Right renal cortex interstitium (tissue), 3 donors: ENCODE measurements around the gene PILRB. TPM values are rescaled to one million over a fixed set of nuclear protein-coding genes. Genes with fewer than 3 reads are reported as not detected.
"Not testable (repeated sequence)": the region's sequence is repeated elsewhere in the genome, so short reads cannot be mapped to it uniquely, and the experiment has no call there.

Experiments used
- DNase-seq, 3 donors: peaks; one replicate each; pipeline ENCODE4 v3.0.0-alpha.2; 2013; ENCODE audit warnings: low read depth in 3 of 3, low spot score in 2 of 3
- polyA plus RNA-seq, 3 donors: library from polyadenylated mRNA; unstranded; fragments of 120-200 nt; gene quantifications; one replicate each; pipeline ENCODE4 v1.2.1, GENCODE V29; 2013; ENCODE audit not compliant: insufficient read length in 3 of 3

The PILRB gene
- polyA plus RNA-seq, result 10 to 100 TPM; 23.2 to 26.9 (median 23.8) TPM

DNA sequence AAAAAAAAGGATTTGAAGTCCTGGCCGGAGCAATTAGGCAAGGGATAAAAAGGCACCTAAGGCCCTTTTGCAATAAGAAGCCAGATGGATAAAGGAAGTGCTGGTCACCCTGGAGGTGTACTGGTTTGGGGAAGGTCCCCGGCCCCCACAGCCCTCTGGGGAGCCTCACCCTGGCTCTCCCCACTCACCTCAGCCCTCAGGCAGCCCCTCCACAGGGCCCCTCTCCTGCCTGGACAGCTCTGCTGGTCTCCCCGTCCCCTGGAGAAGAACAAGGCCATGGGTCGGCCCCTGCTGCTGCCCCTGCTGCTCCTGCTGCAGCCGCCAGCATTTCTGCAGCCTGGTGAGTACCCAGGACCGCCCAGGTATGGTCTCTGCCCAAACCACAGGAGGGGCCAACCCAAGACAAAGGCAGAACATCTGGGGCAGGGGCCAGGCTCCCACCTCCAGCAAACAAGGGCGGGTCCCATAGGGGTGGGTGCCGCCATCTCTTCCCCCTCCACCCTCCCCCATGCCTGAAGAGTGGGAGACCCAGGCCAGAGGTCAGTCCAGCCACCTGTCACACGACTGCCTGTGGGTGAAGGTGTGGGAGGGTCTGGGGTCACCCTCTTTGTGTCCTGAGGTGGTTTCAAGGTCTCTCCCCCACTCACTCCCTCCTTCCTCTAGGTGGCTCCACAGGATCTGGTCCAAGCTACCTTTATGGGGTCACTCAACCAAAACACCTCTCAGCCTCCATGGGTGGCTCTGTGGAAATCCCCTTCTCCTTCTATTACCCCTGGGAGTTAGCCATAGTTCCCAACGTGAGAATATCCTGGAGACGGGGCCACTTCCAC is at the start of gene PILRB:
Gene PILRB (plus strand): TSS at position 91 of the 830 bp plus-strand sequence. CDS start 186 bp downstream, at position 277.
- DNase-seq, result no peak

DNA sequence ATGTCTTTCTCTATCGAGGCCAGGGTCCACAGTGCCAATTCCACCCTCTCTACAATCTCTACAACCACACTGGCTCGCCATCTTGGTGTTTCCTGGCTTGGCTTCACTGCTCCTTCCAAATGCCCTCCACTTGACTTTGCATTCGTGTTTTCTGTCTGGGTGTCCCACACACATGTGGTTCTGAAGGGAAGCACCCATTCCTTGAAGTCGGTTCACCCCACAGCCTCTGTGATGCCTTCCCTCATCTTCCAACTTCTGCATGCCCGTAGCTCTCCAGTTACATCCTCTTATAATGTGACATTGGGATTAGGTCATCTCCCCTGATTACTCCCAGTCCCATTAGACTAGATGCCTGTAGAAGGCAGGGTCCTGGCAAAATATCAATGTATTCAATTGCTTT is 39.6 kb upstream of the PILRB start:
- DNase-seq, result not testable (repeated sequence)

DNA sequence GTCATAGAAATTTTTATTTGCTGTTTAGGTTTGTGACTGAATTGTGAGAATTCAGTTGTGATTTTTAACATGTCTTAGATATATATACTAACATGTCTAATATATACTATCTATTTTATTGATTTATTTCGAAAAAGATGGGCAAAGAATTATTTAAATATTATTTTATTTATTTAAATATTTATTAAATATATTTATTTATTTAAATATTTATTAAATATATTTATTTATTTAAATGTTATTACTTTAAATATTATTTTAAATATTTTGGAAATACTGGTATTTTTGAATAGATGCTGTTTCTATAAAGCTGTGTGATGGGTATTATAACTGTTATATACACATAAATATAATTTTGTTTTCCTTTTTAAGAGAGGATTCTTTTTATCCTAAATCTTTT is 36.3 kb upstream of the PILRB start:
- DNase-seq, result not testable (repeated sequence)

DNA sequence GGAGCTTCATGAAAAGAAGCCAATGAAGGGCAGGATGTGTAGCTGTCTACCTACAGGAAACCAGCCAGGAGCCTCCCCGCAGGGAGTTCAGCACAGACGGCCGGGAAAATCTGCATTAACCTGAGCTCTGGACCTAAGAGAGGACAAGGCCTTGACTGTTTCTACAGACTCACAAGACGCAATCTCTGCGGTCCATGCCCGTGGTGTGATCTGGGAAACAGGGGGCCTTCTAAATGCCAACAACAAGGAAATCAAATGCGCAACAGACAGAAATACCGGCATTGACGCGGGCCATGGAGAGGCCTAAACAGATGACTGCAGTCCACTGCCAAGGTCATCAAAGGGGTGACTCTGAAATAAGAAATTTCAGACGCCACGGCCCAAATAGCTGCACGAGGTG is 33.7 kb upstream of the PILRB start:
- not testable (repeated sequence) for DNase-seq

DNA sequence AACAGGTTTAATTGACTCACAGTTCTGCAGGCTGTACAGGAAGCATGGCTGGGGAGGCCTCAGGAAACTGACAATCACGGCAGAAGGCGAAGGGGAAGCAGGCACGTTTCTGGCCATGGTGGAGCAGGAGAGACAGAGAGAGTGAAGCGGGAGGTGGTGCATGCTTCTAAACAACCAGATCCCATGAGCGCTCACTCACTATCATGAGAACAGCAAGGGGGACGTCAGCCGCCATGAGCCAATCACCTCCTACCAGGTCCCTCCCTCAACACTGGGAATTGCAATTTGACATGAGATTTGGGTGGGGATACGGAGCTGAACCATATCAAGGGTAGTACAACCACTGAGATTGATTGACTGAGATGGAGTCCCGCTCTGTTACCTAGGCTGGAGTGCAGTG is 32.2 kb upstream of the PILRB start:
- not testable (repeated sequence) for DNase-seq

DNA sequence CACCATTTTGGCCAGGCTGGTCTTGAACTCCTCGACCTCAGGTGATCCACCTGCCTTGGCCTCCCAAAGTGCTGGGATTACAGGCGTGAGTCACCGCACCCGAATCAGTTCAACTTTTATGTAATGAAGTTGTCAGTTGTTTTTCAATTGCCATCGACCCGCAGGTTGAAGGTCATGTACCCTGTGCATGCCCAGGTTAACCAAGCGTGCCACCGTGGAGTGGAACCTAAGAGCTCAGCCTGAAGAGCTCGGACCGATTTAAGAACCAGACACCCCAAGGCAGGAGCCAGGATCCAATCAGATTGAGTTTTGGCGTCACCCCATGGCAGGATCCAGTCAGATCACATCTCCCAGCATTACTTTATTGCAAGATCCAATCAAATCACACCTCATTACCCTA is 31.0 kb upstream of the PILRB start:
- not testable (repeated sequence) for DNase-seq

DNA sequence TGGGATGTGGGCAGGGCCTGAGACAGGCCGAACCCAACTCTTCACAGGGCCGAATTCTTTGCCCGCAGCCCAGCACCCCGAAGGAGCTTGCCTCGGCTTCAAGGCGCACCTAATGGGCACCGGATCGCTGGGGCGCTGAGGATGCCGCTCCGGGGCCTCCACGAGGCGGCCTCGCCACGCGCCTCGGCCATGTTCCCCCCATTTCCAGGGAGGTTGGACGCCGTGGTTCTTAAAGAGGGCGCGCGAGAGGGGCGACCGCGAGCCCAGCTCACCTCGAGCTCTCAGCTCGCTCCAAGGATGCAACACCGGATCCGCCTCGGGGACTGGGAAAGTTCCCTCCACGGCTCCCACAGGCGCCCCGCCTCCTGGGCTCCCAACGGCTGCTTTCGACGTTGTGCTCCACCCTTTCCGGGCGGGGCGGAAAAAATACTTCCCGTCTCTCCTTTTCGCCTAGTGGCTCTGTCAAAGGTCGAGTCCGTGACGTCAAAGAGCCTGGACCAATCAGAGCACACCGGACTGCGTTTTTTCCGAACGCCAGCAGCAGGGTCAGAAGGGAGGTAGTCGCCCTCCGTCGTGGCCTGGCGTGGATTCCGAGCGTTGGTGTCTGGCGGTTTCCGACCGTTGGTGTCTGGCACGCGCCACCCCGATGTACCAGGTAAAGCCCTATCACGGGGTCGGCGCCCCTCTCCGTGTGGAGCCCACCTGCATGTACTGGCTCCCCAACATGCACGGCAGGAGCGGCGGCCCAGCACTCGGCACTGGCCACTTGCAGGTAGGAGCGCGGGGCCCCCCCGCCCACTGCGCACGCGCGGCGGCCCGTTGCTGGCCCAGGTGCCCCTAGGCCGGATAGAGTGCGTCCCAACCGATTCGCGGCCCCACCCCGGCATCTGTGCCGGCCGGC is 22.1 kb upstream of the PILRB start:
- DNase-seq, result peak; percentile 77 to 86 (median 78)

DNA sequence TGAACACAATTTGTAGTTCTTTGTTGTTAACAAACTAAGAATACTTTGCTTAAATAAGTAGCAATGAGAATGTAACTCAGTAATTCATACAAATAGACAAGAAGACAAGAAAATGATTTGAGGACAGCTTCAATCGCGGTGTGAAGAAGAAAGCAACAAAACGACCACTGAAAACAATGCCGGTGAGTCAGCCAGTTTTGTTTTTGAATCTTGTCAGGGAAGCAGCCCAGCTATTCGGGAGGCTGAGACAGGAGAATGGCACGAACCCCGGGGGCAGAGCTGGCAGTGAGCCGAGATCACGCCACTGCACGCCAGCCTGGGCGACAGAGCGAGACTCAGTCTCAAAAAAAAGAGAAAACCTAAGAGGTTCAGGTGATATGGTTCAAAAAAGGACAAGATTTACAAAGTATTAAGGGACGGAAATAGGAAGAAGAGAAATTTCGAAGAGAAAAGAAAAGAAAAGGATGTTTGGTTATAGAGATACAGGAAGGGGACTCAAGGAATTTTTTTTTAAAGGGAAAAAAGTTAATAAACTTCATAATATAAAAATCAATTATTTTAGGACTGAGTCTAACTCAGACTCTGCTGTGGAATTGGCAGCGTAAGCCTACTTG is 19.7 kb upstream of the PILRB start:
- not testable (repeated sequence) for DNase-seq

DNA sequence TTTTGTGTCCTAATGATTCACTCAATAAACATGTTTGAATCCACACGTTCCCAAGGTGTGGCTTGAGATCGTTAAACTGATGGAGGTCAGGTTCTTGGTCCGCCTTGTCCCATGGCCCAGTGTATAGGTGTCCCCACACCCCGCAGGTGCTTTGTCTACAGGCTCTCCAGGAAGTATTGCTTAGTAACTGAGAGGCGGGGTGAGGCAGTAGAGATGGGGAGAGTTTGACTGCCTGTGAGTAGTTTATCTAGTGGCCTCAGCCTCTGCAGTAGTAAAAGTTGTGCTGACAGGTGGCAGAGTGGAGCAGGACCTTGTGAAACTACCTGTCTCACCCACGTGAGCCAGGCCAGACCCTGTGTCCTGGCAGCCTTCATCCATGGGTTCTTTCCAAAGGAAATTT is 16.6 kb upstream of the PILRB start:
- not testable (repeated sequence) for DNase-seq

DNA sequence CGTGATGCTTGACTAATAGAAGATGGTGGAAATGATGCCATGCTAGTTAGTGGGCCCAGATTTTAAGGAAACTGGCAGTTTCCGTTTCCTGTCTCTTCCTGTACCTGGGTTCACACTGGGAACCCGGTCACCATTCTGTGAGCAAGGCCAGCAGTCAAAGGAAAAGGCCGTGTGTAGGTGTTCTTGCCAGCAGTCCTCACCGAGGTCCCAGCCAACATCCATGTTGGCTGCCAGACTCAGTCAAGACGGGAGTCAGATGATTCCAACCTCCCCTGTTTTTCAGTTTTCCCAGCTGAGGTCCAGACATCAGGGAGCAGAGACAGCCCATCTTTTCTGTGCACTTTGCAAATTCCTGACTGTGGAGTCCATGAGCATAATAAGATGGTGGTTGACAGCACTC is 15.2 kb upstream of the PILRB start:
- DNase-seq, result no peak

DNA sequence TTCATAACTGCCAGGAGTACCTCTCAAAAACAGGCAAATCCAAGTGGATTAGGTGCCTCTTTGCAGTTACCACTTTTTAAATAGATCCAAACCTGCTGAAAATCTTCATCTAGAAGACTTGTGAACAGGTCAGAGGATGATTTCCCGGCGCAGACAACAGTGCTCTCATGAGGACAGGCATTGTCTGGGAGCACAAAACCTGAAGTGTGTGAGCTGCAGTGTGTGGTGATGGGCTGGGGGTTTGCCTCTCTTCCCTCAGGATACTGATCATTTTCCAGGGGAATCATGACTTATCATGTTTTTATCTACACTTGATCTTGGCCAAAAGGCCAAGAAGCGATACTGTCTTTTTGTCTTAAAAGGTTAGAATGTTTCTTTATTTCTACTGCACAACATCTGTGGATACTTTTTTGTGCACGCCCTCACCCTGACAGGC is 13.8 kb upstream of the PILRB start:
- not testable (repeated sequence) for DNase-seq

DNA sequence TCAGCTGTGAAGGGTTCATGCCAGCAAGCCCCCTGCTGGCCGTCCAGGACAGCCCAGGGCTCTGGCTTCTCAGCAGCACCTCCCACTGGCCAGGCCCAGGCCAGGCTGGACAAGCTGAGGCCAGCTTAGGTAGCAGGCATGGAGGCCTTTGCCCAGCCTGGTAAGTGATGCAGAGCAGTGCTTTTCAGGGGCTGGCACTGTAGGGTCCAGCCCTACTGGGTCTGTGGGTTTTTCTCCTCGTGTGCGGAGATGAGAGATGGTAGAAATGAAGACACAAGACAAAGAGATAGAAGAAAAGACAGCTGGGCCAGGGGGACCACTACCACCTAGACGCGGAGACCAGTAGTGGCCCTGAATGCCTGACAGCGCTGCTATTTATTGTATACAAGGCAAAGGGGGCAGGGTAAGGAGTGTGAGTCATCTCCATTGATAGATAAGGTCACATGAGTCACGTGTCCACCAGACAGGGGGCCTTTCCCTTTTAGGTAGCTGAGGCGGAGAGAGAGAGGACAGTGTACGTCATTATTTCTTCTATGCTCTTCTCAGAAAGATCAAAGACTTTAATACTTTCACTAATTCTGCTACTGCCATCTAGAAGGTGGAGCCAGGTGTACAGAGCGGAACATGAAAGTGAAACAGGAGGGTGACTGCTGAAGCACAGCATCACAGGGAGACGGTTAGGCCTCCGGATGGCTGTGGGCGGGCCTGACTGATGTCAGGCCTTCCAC is 13.2 kb upstream of the PILRB start:
- DNase-seq, result not testable (repeated sequence)

DNA sequence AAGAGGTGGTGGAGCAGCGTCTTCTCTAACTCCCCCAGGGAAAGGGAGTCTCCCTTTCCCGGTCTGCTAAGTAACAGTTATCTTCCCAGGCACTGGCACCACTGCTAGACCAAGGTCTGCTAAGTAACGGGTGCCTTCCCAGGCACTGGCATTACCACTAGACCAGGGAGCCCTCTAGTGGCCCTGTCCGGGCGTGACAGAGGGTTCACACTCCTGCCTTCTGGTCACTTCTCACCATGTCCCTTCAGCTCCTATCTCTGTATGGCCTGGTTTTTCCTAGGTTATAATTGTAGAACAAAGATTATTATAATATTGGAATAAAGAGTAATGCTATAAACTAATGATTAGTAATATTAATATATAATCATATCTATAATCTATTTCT is 12.6 kb upstream of the PILRB start:
- DNase-seq, result peak in 1 of 3 donors; percentile 16

DNA sequence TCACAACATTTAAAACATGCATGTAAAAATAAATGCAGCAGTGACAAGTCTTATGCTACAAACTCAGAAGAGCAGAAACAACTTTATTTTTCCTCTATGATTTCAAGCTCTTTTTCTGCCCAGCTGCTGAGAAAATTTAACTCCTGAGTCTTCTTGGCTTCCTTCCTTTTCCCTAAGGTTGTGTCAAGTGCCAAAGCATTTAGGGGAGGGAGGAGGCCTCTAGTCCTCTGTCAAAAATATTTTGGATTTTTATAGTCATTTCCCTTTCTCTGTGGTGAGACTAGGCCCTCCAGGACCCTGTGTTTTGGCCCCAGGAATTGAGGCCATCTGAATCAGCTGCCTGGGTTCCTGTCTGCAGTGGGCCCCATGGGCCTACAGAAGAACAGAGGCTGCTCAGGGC is 11.0 kb upstream of the PILRB start:
- DNase-seq, result no peak

DNA sequence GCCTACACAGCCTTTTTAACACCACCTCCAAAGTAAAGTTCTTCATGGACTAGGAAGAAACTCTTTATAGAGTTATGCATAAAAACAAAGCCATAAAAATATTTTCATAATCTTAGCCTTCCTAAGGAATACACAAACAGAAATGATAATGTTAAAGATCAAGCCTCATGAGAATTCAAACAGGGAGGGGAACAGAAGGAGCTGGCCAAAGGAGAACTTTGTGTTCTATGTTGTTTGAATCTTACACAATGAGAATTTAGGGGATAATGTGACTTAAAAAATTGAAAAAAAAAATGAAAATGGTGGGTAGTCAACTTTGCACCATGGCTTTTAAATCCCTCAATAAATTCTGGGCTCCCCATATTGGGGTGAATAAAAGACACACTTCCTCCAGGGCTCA is 9.1 kb upstream of the PILRB start:
- DNase-seq, result no peak

DNA sequence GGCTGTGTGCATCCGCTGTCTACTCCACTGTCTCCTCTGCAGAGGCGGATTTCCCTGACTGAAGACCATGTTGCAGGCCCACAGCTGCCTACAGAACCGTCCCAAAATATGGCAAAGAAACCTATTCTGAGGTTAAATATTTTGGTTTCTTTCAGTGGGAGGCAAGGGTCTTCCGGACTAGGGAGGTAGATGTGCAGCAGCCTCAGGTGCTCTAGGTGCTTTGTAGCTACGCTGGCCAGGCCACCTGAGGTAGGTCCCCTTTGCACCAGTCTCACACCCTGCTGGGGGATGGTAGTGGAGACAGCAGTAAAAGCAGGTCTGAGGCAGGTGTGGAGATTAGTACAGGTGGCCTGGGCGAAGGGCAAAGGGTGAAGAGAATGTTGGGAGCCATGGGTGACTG is 8.2 kb upstream of the PILRB start:
- no peak for DNase-seq

DNA sequence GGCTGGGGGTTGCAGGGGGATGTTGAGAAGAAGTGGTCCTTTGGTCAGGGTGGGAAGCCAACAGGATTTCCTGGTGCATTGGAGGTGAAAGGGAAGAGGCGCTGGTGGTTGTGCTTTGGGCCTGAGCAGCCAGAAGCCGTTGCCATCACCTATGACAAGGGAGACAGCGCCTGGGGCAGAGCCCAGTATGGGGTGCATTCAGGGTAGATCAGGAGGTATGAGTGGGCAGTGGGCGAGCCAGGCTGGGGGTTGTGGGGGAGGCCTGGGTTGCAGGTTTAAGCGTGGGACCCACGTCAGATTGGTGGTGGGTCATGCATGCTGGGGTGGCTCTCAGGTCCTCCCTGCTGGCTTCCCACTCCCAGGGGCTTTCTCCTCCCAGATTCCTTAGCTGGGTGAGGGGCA is 6.3 kb upstream of the PILRB start:
- DNase-seq, result no peak

DNA sequence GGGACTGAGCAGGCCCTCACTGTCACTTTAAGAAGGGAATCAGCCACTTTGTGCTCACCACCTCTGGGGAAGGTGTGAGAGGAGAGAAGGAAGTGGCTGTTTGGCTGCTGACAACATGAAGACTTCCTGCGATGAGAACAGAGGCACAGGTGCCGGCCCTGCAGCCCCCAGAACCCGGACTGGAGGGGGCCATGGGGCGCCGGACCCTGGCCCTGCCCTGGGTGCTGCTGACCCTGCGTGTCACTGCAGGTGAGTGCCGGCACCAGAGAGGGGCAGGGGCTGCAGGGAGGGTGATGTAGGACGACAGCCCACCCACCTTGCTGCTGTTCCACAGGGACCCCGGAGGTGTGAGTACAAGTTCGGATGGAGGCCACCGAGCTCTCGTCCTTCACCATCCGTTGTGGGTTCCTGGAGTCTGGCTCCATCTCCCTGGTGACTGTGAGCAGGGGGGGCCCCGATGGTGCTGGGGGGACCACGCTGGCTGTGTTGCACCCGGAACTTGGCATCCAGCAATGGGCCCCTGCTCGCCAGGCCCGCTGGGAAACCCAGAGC is 5.6 kb upstream of the PILRB start:
- DNase-seq, result not testable (repeated sequence)

DNA sequence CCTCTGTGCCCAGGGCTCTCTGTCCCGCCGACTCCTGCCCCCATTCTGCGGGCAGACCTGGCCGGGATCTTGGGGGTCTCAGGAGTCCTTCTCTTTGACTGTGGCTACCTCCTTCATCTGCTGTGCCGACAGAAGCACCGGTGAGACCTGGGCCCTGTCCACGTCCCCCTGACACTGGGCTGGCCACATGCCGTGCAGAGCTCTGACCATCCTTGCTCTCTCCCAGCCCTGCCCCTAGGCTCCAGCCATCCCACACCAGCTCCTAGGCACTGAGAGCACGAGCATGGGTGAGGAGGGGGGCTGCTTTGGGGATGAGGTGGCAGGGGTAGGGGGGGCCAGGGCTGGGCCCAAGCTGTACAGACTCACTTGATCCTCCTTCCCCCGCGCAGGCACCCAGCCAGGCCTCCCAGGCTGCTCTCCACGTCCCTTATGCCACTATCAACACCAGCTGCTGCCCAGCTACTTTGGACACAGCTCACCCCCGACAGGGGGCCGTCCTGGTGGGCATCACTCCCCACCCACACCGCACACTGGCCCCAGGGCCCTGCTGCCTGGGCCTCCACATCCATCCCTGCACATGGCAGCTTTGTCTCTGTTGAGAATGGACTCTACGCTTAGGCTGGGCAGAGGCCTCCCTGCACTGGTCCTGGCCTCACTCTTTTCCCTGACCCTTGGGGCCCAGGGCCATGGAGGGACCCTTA is 4.8 kb upstream of the PILRB start:
- DNase-seq, result no peak
